Measurements from ENCODE around the gene HMOX1. TPM values are rescaled to one million over a fixed set of nuclear protein-coding genes. Genes with fewer than 3 reads are reported as not detected.

Gene HMOX1
- total RNA-seq, 1 experiment from 2014 or later = 26.4 TPM

- TF ChIP-seq REST (IDR thresholded peaks at IDR 0.05; ENCODE audit: low read depth) (no peak), POLR2AphosphoS5 (IDR thresholded peaks at IDR 0.05; ENCODE audit: low read depth, low read length) (no peak)
Measured at GRCh38 chr22:35348026-35348590, 32.8 kb upstream of the HMOX1 start (continued).

- Histone ChIP-seq H3K9ac (ENCODE audit: low read length) (no peak overlapping the region), H3K36me3 (ENCODE audit: control insufficient read depth in 1 of 2, insufficient read depth in 2 of 2, low read length in 2 of 2) (no peaks in the 10 kb centered on the region), H3K9me3 (ENCODE audit: control insufficient read depth in 1 of 2, insufficient read depth in 1 of 2, low read depth in 1 of 2, low read length in 2 of 2) (no peaks in the 10 kb centered on the region; a peak in 1 of 4 replicates), H3K27me3 (ENCODE audit: insufficient read depth, low read length) (no peaks in the 10 kb centered on the region), H3K9me2 (ENCODE audit: insufficient read depth) (no peaks in the 10 kb centered on the region), H3K4me1 (ENCODE audit: control insufficient read depth in 1 of 2, insufficient read depth in 2 of 2, low read length in 2 of 2) (peaks cover 2 to 26% of the 10 kb centered on the region in 2 experiments; a peak in 3 of 4 replicates), H3K27ac (ENCODE audit: low read depth, low read length) (no peak overlapping the region), H2AFZ (ENCODE audit: low read depth, low read length, poor library complexity, severe bottlenecking) (no peak overlapping the region), H3K4me3 (replicated peaks in 1 of 2; ENCODE audit: low read depth in 1 of 2, low read length in 2 of 2) (no peak overlapping the region), H3K4me2 (ENCODE audit: low read length) (no peak overlapping the region), H4K20me1 (ENCODE audit: insufficient read depth) (no peaks in the 10 kb centered on the region), H3K79me2 (ENCODE audit: insufficient read depth, low read length) (no peaks in the 10 kb centered on the region)
- ATAC-seq (no peak), DNase-seq (ENCODE audit: low read depth, low spot score) (no peak)
- ChIA-PET CTCF (no interaction called here), POLR2A (no interaction called here), RAD21 (ENCODE audit: low non-redundant PET in 1 of 2, low total read pairs in 2 of 2, uncharacterized antibody in 2 of 2, unreplicated experiment in 2 of 2) (no interaction called here)
- TF ChIP-seq SRF (IDR thresholded peaks at IDR 0.05; ENCODE audit: low read depth) = no peak
- TF ChIP-seq POLR2A (IDR thresholded peaks at IDR 0.05; ENCODE audit: borderline replicate concordance, extremely low read depth, insufficient read depth, insufficient read length) = no peak
- TF ChIP-seq ZBTB33 (IDR thresholded peaks at IDR 0.05; ENCODE audit: extremely low read depth, insufficient replicate concordance, low read length) = no peak
- no peak for TF ChIP-seq JUND (IDR thresholded peaks at IDR 0.05)
- TF ChIP-seq SP1 (IDR thresholded peaks at IDR 0.05; ENCODE audit: low read depth) = no peak
- TF ChIP-seq ZNF274 (IDR thresholded peaks at IDR 0.05; ENCODE audit: low read depth, low read length) = no peak
- no peak for TF ChIP-seq CTCF (IDR thresholded peaks at IDR 0.05 in 2 of 3, conservative IDR thresholded peaks at IDR 0.05 in 1 of 3; ENCODE audit: borderline replicate concordance in 1 of 3, insufficient read depth in 1 of 3, low read depth in 2 of 3, low read length in 2 of 3)
- TF ChIP-seq YY1 (IDR thresholded peaks at IDR 0.05; ENCODE audit: extremely low read depth, insufficient replicate concordance, low read depth, low read length) = no peak
- TF ChIP-seq MAX (IDR thresholded peaks at IDR 0.05) = no peak
- no peak for TF ChIP-seq ATF3 (IDR thresholded peaks at IDR 0.05)
- no TSS peak for BruUV-seq (replicated peaks)
- intact Hi-C loops (cut with micrococcal nuclease) = no loop called here
Measured at GRCh38 chr22:35348703-35349102, 32.2 kb upstream of the HMOX1 start.

Measured in HCT116 (cell line).